H1 (cell line): Measurements from ENCODE around the gene FAM167B. TPM values are rescaled to one million over a fixed set of nuclear protein-coding genes. Genes with fewer than 3 reads are reported as not detected.

Experiments used
- CHD7 ChIP-seq: fragments of 300-600 bp; sonication (generic); IDR thresholded peaks from 2 replicates; pipeline ENCODE4 v1.7.1; 2012; ENCODE audit warnings: low read length, moderate library complexity, mild to moderate bottlenecking, inconsistent platforms; ENCODE audit not compliant: insufficient replicate concordance
- RAD21 ChIP-seq, 2 experiments: IDR thresholded peaks in 1 of 2; conservative IDR thresholded peaks in 1 of 2; 2 replicates each; pipeline ENCODE4 v1.6.1; 2011; ENCODE audit warnings: low read depth in 2 of 2, low read length in 2 of 2, improper control_type of control experiment in 1 of 2, inconsistent platforms in 1 of 2, mild to moderate bottlenecking in 1 of 2, moderate library complexity in 1 of 2
- polyA plus RNA-seq, 7 experiments: library from polyadenylated mRNA; depleted of rRNA in 3 of 7; stranded (reverse) in 5 of 7; unstranded in 2 of 7; fragments of >200 nt in 5 of 7; fragments of 200-250 nt in 2 of 7; gene quantifications; 1 replicate in 5 of 7; 2 replicates in 1 of 7; 4 replicates in 1 of 7; pipeline versions ENCODE4 v1.2.1 to v1.2.3, GENCODE V29; 2011 to 2013; ENCODE audit warnings: missing spikeins in 2 of 7, mixed read lengths in 2 of 7
- total RNA-seq: library from RNA; stranded (reverse); fragmentation: NEBNext Ultra II Directional; extraction: Animal tissue kit (Norgen Biotek cat#: 25700); gene quantifications from 2 replicates; pipeline ENCODE4 v1.2.1, GENCODE V29; 2021

The FAM167B gene
- total and polyA plus RNA-seq, 2 of the 8 experiments (the other 6 are each of a cell fraction or from before 2014, with no cell fraction given) = 2.8 to 3.9 TPM

- TF ChIP-seq CHD7 (no peak), RAD21 (IDR thresholded peaks at IDR 0.05 in 1 of 2, conservative IDR thresholded peaks at IDR 0.05 in 1 of 2; ENCODE audit: low read depth in 2 of 2, low read length in 2 of 2) (no peak)
- TF ChIP-seq, all 59 proteins: peak for 1
These were observed 39.7 kb downstream of the FAM167B start (continued) for GRCh38 chr1:32286763-32287162.
